ENCODE data around the gene ARFIP1.

DNA sequence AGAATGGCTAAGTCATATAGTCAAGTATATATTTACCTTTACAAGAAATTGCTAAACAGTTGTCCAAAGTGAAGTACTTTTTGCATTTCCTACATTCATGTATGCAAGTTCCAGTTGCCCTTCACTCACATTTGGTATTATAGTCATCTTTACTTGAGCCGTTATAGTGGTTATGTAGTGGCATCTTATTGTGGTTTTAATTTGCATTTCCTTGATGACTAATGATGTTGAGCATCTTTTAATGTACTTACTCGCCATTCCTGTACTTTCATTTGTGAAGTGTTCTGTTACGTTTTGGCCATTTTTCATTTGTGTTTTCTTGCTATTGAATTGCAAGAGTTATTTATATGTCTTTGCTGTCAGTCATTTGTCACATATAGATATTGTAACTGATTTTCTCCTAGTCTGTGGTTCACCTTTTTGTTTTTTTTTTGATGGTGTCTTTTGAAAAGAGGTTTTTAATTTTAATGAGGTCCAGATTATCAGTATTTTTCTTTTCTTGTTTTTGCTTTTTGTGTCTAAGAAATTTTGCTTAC is 27.6 kb downstream of the ARFIP1 start:
- no peak for TF ChIP-seq POLR2A (IDR thresholded peaks at IDR 0.05; ENCODE audit: low read length)
- no peak for TF ChIP-seq GATA1 (IDR thresholded peaks at IDR 0.05; ENCODE audit: low read depth, low read length)

Measured in erythroblast (primary cell).